ENCODE measurements around the gene ERBB4.

ERBB4 gene

DNA sequence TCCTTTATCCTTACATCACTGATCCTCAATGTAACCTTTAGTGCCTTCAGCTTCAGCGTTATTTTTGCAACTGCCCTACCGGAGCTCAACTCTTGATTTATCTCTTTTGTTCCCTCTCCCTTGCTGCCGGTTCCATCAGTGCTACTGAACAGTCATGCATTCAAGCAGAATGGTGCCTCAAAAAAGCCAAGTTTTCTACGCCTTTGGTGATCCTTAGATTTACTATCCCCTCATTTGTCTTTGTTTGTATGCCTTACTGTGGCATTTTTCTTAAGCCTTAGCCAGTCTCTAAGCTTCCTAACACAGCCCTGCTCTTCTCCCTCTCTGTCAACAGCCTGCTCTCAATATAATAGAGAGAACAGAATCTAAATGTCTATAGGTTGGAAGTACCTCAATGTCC lies 1134.5 kb downstream of the ERBB4 start:
- no peak overlapping the region for H3K23ac ChIP-seq (ENCODE audit: low read depth, low read length, poor library complexity)
- peak overlapping the region; percentile 64 for H2AFZ ChIP-seq (ENCODE audit: low read length)
- no peak overlapping the region for H2BK15ac ChIP-seq (ENCODE audit: low read length)
- DNase-seq (ENCODE audit: low spot score) = peak; percentile 26
- no peaks in the 10 kb centered on the region for H3K79me1 ChIP-seq (ENCODE audit: low read depth, low read length)
- no peak overlapping the region for H3K9ac ChIP-seq (ENCODE audit: low read depth, low read length, poor library complexity)
- H3K18ac ChIP-seq (ENCODE audit: low read length) = no peak overlapping the region
- H2BK12ac ChIP-seq (ENCODE audit: low read length) = no peak overlapping the region
- H3K9me3 ChIP-seq (replicated peaks in 1 of 2; ENCODE audit: control insufficient read depth in 2 of 2, insufficient read depth in 1 of 2, low read depth in 1 of 2, low read length in 2 of 2) = no peaks in the 10 kb centered on the region
- H3K4me2 ChIP-seq (ENCODE audit: insufficient read depth, low read length, poor library complexity, severe bottlenecking) = no peak overlapping the region
- H4K91ac ChIP-seq (ENCODE audit: low read depth, low read length, poor library complexity) = no peak overlapping the region
- H2BK120ac ChIP-seq (ENCODE audit: low read depth, low read length) = no peak overlapping the region
- no peaks in the 10 kb centered on the region for H3K36me3 ChIP-seq (replicated peaks in 1 of 2; ENCODE audit: control insufficient read depth in 2 of 2, insufficient read depth in 2 of 2, low read length in 2 of 2)
- H3K4ac ChIP-seq (ENCODE audit: low read length) = no peak overlapping the region
- no CpG with 5 or more reads among the region's 4 CpGs for WGBS, 2 donors (ENCODE audit: extremely low coverage in 2 of 2, insufficient read length in 2 of 2, insufficient replicate concordance in 1 of 2)
- H3K27ac ChIP-seq (replicated peaks; ENCODE audit: low read length) = peak overlapping the region; percentile 14
- no peak overlapping the region for H3K4me3 ChIP-seq (ENCODE audit: low read length in 2 of 2)
- H2BK5ac ChIP-seq (ENCODE audit: low read length) = no peak overlapping the region
- H3K27me3 ChIP-seq (ENCODE audit: control insufficient read depth in 3 of 3, insufficient read depth in 3 of 3, low read depth in 1 of 3, low read length in 3 of 3) = no peaks in the 10 kb centered on the region
- H3K4me1 ChIP-seq (ENCODE audit: control insufficient read depth in 2 of 2, insufficient read depth in 1 of 2, low read depth in 1 of 2, low read length in 2 of 2) = peaks cover 3 to 17% of the 10 kb centered on the region in 2 donors
- H4K8ac ChIP-seq (ENCODE audit: low read depth, low read length) = no peak overlapping the region
- H3K14ac ChIP-seq (ENCODE audit: low read length) = no peak overlapping the region
- H2AK5ac ChIP-seq (ENCODE audit: low read depth, low read length) = no peak overlapping the region

DNA sequence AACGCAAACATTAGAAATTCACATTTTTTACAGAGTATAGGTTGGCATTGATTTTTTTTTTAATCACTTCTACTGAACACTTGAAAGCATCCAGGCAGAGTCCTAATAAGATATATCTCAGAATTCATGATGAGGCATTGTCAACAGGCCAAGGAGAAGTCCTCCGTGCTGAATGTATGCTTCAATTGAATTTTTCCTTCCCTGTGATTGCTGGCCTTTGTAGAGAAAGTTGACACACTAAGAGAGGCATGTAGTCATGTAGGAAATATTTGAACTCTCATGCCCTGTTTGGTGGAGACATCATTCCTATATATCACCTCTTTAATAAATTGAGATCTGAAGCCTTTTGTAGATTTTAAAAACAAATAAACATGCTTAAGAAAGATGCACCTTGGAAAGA lies 1137.3 kb downstream of the ERBB4 start:
- no peak overlapping the region for H2AFZ ChIP-seq (ENCODE audit: low read length)
- H4K91ac ChIP-seq (ENCODE audit: low read depth, low read length, poor library complexity) = no peak overlapping the region
- no peak overlapping the region for H4K8ac ChIP-seq (ENCODE audit: low read depth, low read length)
- no peak overlapping the region for H3K4me2 ChIP-seq (ENCODE audit: insufficient read depth, low read length, poor library complexity, severe bottlenecking)
- H3K4me1 ChIP-seq (ENCODE audit: control insufficient read depth in 2 of 2, insufficient read depth in 1 of 2, low read depth in 1 of 2, low read length in 2 of 2) = peaks cover 0 to 10% of the 10 kb centered on the region in 2 donors
- no peaks in the 10 kb centered on the region for H3K27me3 ChIP-seq (ENCODE audit: control insufficient read depth in 3 of 3, insufficient read depth in 3 of 3, low read depth in 1 of 3, low read length in 3 of 3)
- no peak overlapping the region for H3K4ac ChIP-seq (ENCODE audit: low read length)
- H3K4me3 ChIP-seq (ENCODE audit: low read length in 2 of 2) = no peak overlapping the region
- H3K9me3 ChIP-seq (replicated peaks in 1 of 2; ENCODE audit: control insufficient read depth in 2 of 2, insufficient read depth in 1 of 2, low read depth in 1 of 2, low read length in 2 of 2) = no peaks in the 10 kb centered on the region
- H2BK12ac ChIP-seq (ENCODE audit: low read length) = no peak overlapping the region
- no peak overlapping the region for H3K18ac ChIP-seq (ENCODE audit: low read length)
- no peak for DNase-seq (ENCODE audit: low spot score)
- H3K9ac ChIP-seq (ENCODE audit: low read depth, low read length, poor library complexity) = no peak overlapping the region
- H2AK5ac ChIP-seq (ENCODE audit: low read depth, low read length) = no peak overlapping the region
- H3K79me1 ChIP-seq (ENCODE audit: low read depth, low read length) = no peaks in the 10 kb centered on the region
- no peak overlapping the region for H2BK5ac ChIP-seq (ENCODE audit: low read length)
- H3K27ac ChIP-seq (replicated peaks; ENCODE audit: low read length) = no peak overlapping the region
- no CpG with 5 or more reads among the region's 2 CpGs for WGBS, 2 donors (ENCODE audit: extremely low coverage in 2 of 2, insufficient read length in 2 of 2, insufficient replicate concordance in 1 of 2)
- H3K23ac ChIP-seq (ENCODE audit: low read depth, low read length, poor library complexity) = no peak overlapping the region
- no peaks in the 10 kb centered on the region for H3K36me3 ChIP-seq (replicated peaks in 1 of 2; ENCODE audit: control insufficient read depth in 2 of 2, insufficient read depth in 2 of 2, low read length in 2 of 2)
- H2BK15ac ChIP-seq (ENCODE audit: low read length) = no peak overlapping the region
- H2BK120ac ChIP-seq (ENCODE audit: low read depth, low read length) = no peak overlapping the region
- no peak overlapping the region for H3K14ac ChIP-seq (ENCODE audit: low read length)

DNA sequence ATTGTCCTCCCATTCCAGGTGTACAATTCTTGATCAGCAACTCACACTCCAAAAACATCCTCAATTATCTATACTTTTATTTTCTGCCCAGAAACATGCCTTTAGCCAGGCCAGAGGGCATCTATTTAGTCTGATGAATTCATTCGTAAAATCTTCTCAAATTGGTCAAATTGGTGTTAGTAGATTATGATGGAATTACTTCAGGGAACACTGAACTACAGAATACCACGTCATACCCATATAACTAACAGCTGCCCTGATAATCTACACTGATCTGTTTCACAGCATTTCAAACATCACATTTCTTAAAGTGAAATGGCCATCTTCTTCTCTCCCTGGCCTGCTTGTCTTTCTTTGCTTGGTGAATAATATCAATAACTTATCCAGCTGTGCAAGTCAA lies 1140.8 kb downstream of the ERBB4 start:
- Histone ChIP-seq H3K9ac (ENCODE audit: low read depth, low read length, poor library complexity) (no peak overlapping the region), H2BK12ac (ENCODE audit: low read length) (no peak overlapping the region), H3K18ac (ENCODE audit: low read length) (no peak overlapping the region), H3K79me1 (ENCODE audit: low read depth, low read length) (no peaks in the 10 kb centered on the region), H3K27me3 (ENCODE audit: control insufficient read depth in 3 of 3, insufficient read depth in 3 of 3, low read depth in 1 of 3, low read length in 3 of 3) (no peaks in the 10 kb centered on the region), H3K14ac (ENCODE audit: low read length) (no peak overlapping the region), H3K27ac (replicated peaks; ENCODE audit: low read length) (no peak overlapping the region), H2BK120ac (ENCODE audit: low read depth, low read length) (no peak overlapping the region), H2BK5ac (ENCODE audit: low read length) (no peak overlapping the region), H3K4me2 (ENCODE audit: insufficient read depth, low read length, poor library complexity, severe bottlenecking) (no peak overlapping the region), H3K9me3 (replicated peaks in 1 of 2; ENCODE audit: control insufficient read depth in 2 of 2, insufficient read depth in 1 of 2, low read depth in 1 of 2, low read length in 2 of 2) (no peaks in the 10 kb centered on the region), H3K4me1 (ENCODE audit: control insufficient read depth in 2 of 2, insufficient read depth in 1 of 2, low read depth in 1 of 2, low read length in 2 of 2) (peaks cover 0 to 13% of the 10 kb centered on the region in 2 donors), H3K4ac (ENCODE audit: low read length) (no peak overlapping the region), H2BK15ac (ENCODE audit: low read length) (no peak overlapping the region), H3K36me3 (replicated peaks in 1 of 2; ENCODE audit: control insufficient read depth in 2 of 2, insufficient read depth in 2 of 2, low read length in 2 of 2) (no peaks in the 10 kb centered on the region), H4K8ac (ENCODE audit: low read depth, low read length) (no peak overlapping the region), H3K4me3 (ENCODE audit: low read length in 2 of 2) (no peak overlapping the region), H4K91ac (ENCODE audit: low read depth, low read length, poor library complexity) (no peak overlapping the region), H2AFZ (ENCODE audit: low read length) (no peak overlapping the region), H2AK5ac (ENCODE audit: low read depth, low read length) (no peak overlapping the region), H3K23ac (ENCODE audit: low read depth, low read length, poor library complexity) (no peak overlapping the region)
- no CpG with 5 or more reads among the region's 2 CpGs for WGBS, 2 donors (ENCODE audit: extremely low coverage in 2 of 2, insufficient read length in 2 of 2, insufficient replicate concordance in 1 of 2)
- no peak for DNase-seq (ENCODE audit: low spot score)

DNA sequence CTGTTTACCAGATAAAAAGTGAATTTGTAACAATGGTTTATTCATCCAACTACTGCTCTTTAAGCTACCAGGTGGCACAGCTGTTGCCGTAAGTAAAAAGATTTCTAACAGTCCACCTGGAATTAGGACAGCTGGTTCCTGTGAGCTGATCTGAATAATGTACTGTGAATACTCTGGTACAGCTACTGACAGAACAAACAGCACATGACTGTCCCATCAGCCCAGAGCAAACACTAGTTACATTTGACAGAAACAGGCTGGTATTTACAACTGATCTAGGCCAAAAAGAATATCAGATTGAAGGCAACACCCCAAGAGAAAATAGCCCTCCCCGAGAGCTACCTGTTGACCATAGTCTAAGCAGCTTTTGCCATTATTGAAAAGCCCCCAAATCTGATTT lies 1141.8 kb downstream of the ERBB4 start:
- Histone ChIP-seq H2AK5ac (ENCODE audit: low read depth, low read length) (no peak overlapping the region), H3K79me1 (ENCODE audit: low read depth, low read length) (no peaks in the 10 kb centered on the region), H4K91ac (ENCODE audit: low read depth, low read length, poor library complexity) (no peak overlapping the region), H3K9ac (ENCODE audit: low read depth, low read length, poor library complexity) (no peak overlapping the region), H3K27me3 (ENCODE audit: control insufficient read depth in 3 of 3, insufficient read depth in 3 of 3, low read depth in 1 of 3, low read length in 3 of 3) (no peaks in the 10 kb centered on the region), H3K23ac (ENCODE audit: low read depth, low read length, poor library complexity) (no peak overlapping the region), H3K14ac (ENCODE audit: low read length) (no peak overlapping the region), H2BK5ac (ENCODE audit: low read length) (no peak overlapping the region), H3K36me3 (replicated peaks in 1 of 2; ENCODE audit: control insufficient read depth in 2 of 2, insufficient read depth in 2 of 2, low read length in 2 of 2) (no peaks in the 10 kb centered on the region), H3K18ac (ENCODE audit: low read length) (no peak overlapping the region), H3K27ac (replicated peaks; ENCODE audit: low read length) (no peak overlapping the region), H3K4ac (ENCODE audit: low read length) (no peak overlapping the region), H3K4me2 (ENCODE audit: insufficient read depth, low read length, poor library complexity, severe bottlenecking) (no peak overlapping the region), H2BK15ac (ENCODE audit: low read length) (no peak overlapping the region), H3K4me1 (ENCODE audit: control insufficient read depth in 2 of 2, insufficient read depth in 1 of 2, low read depth in 1 of 2, low read length in 2 of 2) (peaks cover 0 to 13% of the 10 kb centered on the region in 2 donors), H2AFZ (ENCODE audit: low read length) (peak overlapping the region; percentile 54), H2BK12ac (ENCODE audit: low read length) (no peak overlapping the region), H3K9me3 (replicated peaks in 1 of 2; ENCODE audit: control insufficient read depth in 2 of 2, insufficient read depth in 1 of 2, low read depth in 1 of 2, low read length in 2 of 2) (no peaks in the 10 kb centered on the region), H3K4me3 (ENCODE audit: low read length in 2 of 2) (no peak overlapping the region), H2BK120ac (ENCODE audit: low read depth, low read length) (no peak overlapping the region), H4K8ac (ENCODE audit: low read depth, low read length) (no peak overlapping the region)
- no peak for DNase-seq (ENCODE audit: low spot score)
- no CpG with 5 or more reads among the region's 2 CpGs for WGBS, 2 donors (ENCODE audit: extremely low coverage in 2 of 2, insufficient read length in 2 of 2, insufficient replicate concordance in 1 of 2)

Data from neuronal stem cell (in vitro differentiated cells).